ENCODE measurements around the gene SSTR3. TPM values are rescaled to one million over a fixed set of nuclear protein-coding genes. Genes with fewer than 3 reads are reported as not detected.
"Not testable (repeated sequence)": the region's sequence is repeated elsewhere in the genome, so short reads cannot be mapped to it uniquely, and the experiment has no call there.

SSTR3 gene
- total and polyA plus RNA-seq, 4 donors, result 0.19 TPM; not detected in 3

DNA sequence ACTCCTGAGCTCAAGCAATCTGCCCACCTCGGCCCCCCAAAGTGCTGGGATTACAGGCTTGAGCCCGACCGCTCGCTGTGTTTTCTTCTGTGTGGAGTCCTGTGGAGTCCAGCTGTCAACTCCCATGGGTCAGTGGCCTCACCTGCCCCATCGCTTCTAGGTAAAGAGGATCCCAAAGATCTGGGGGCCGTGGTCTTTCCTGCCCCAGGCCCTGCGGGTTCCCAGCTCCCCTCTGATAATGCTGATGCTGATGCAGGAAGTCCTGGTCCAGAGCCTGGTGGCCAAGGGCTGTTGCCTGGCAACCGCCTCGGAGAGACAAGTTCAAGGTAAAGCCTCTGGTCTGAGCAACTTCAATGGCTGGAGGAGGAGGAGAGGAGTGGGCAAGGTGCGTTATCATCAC, 9.6 kb downstream of the SSTR3 start:
- DNase-seq (ENCODE audit: low spot score), result no peak
- TF ChIP-seq JUND (IDR thresholded peaks at IDR 0.05) (no peak), SP1 (IDR thresholded peaks at IDR 0.05) (no peak), NR2F2 (IDR thresholded peaks at IDR 0.05) (no peak), FOXA1 (IDR thresholded peaks at IDR 0.05) (no peak)
- H3K4me3 ChIP-seq (ENCODE audit: low read depth in 1 of 3, low read length in 3 of 3), result no peak overlapping the region
- no peak overlapping the region for H3K9ac ChIP-seq (ENCODE audit: low read depth in 1 of 2, low read length in 2 of 2)
- no peaks in the 10 kb centered on the region for H3K9me3 ChIP-seq (ENCODE audit: control insufficient read depth in 4 of 4, low read length in 3 of 4)
- no peaks in the 10 kb centered on the region for H3K36me3 ChIP-seq (ENCODE audit: control insufficient read depth in 4 of 4, insufficient read depth in 3 of 4, low read depth in 1 of 4, low read length in 3 of 4)
- H3K27me3 ChIP-seq (ENCODE audit: control insufficient read depth in 4 of 4, insufficient read depth in 4 of 4, low read length in 3 of 4), result no peaks in the 10 kb centered on the region
- H3K27ac ChIP-seq (ENCODE audit: low read depth in 1 of 2, low read length in 2 of 2), result no peak overlapping the region
- WGBS, result 84% methylated on average over 10 of the region's 10 CpGs
- H3K4me1 ChIP-seq (ENCODE audit: control insufficient read depth in 4 of 4, insufficient read depth in 4 of 4, low read length in 3 of 4), result peaks cover 10 to 20% (median 13%) of the 10 kb centered on the region in 4 donors

GRCh38 chr22:37202001-37202555, 10.2 kb downstream of the SSTR3 start:
- Histone ChIP-seq H3K27ac (ENCODE audit: low read depth in 1 of 2, low read length in 2 of 2) (no peak overlapping the region), H3K27me3 (ENCODE audit: control insufficient read depth in 4 of 4, insufficient read depth in 4 of 4, low read length in 3 of 4) (no peaks in the 10 kb centered on the region), H3K4me1 (ENCODE audit: control insufficient read depth in 4 of 4, insufficient read depth in 4 of 4, low read length in 3 of 4) (peaks cover 15 to 27% (median 19%) of the 10 kb centered on the region in 4 donors), H3K36me3 (ENCODE audit: control insufficient read depth in 4 of 4, insufficient read depth in 3 of 4, low read depth in 1 of 4, low read length in 3 of 4) (no peaks in the 10 kb centered on the region), H3K9me3 (ENCODE audit: control insufficient read depth in 4 of 4, low read length in 3 of 4) (no peaks in the 10 kb centered on the region), H3K4me3 (ENCODE audit: low read depth in 1 of 3, low read length in 3 of 3) (no peak overlapping the region), H3K9ac (ENCODE audit: low read depth in 1 of 2, low read length in 2 of 2) (no peak overlapping the region)
- 94% methylated on average over 5 of the region's 5 CpGs for WGBS
- no peak for DNase-seq (ENCODE audit: low spot score)
- TF ChIP-seq SP1 (IDR thresholded peaks at IDR 0.05), result no peak

DNA sequence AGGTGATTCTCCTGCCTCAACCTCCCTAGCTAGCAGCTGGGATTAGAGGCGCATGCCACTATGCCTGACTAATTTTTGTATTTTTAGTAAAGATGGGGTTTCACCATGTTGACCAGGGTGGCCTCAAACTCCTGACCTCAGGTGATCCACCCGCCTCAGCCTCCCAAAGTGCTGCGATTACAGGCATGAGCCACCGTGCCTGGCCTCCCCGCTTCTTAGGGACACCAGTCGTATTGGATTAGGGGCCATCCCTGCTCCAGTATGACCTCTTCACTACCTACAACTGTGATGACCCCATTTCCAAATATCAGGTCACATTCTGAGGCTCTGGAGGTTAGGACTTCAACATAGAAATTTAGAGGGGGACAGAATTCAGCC, 10.8 kb downstream of the SSTR3 start:
- not testable (repeated sequence) for H3K36me3 ChIP-seq (ENCODE audit: control insufficient read depth in 4 of 4, insufficient read depth in 3 of 4, low read depth in 1 of 4, low read length in 3 of 4); H3K9ac ChIP-seq (ENCODE audit: low read depth in 1 of 2, low read length in 2 of 2); H3K4me3 ChIP-seq (ENCODE audit: low read depth in 1 of 3, low read length in 3 of 3); DNase-seq (ENCODE audit: low spot score); H3K9me3 ChIP-seq (ENCODE audit: control insufficient read depth in 4 of 4, low read length in 3 of 4); H3K27ac ChIP-seq (ENCODE audit: low read depth in 1 of 2, low read length in 2 of 2); H3K27me3 ChIP-seq (ENCODE audit: control insufficient read depth in 4 of 4, insufficient read depth in 4 of 4, low read length in 3 of 4)
- WGBS, result 97% methylated on average over 6 of the region's 6 CpGs
- peaks cover 19 to 33% (median 25%) of the 10 kb centered on the region in 4 donors for H3K4me1 ChIP-seq (ENCODE audit: control insufficient read depth in 4 of 4, insufficient read depth in 4 of 4, low read length in 3 of 4)

DNA sequence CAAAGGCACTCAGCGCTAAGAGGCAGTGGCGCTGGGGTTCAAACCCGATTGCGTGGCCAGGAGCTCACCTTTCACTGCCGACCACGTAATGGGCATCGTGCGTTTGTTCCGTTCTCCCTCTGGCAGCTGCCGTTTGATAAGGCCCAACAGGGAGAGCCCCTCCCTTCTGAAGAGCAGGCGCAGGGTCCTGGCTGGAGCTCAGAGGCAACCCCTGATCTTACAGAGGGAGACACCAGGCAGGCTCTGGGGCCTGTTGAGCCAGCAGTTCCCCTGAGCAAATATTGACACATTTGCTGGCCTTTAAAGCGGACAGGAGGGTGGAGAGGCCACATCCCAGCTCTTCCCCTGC, 12.5 kb downstream of the SSTR3 start:
- 11% methylated on average over 12 of the region's 12 CpGs for WGBS
- Histone ChIP-seq H3K4me3 (ENCODE audit: low read depth in 1 of 3, low read length in 3 of 3) (peak overlapping the region; percentile 27 to 50 (median 43)), H3K4me1 (ENCODE audit: control insufficient read depth in 4 of 4, insufficient read depth in 4 of 4, low read length in 3 of 4) (peaks cover 23 to 45% (median 38%) of the 10 kb centered on the region in 4 donors), H3K27me3 (ENCODE audit: control insufficient read depth in 4 of 4, insufficient read depth in 4 of 4, low read length in 3 of 4) (no peaks in the 10 kb centered on the region), H3K27ac (ENCODE audit: low read depth in 1 of 2, low read length in 2 of 2) (peak overlapping the region; percentile 66 to 68), H3K36me3 (ENCODE audit: control insufficient read depth in 4 of 4, insufficient read depth in 3 of 4, low read depth in 1 of 4, low read length in 3 of 4) (no peaks in the 10 kb centered on the region), H3K9ac (ENCODE audit: low read depth in 1 of 2, low read length in 2 of 2) (peak overlapping the region; percentile 47 to 89), H3K9me3 (ENCODE audit: control insufficient read depth in 4 of 4, low read length in 3 of 4) (no peaks in the 10 kb centered on the region)
- DNase-seq (ENCODE audit: low spot score), result no peak
- TF ChIP-seq RXRA (IDR thresholded peaks at IDR 0.05) (peak in 1 of 2 donors; percentile 10), SP1 (IDR thresholded peaks at IDR 0.05) (peak; percentile 46), HNF4G (IDR thresholded peaks at IDR 0.05) (no peak), REST (IDR thresholded peaks at IDR 0.05) (no peak), RAD21 (IDR thresholded peaks at IDR 0.05) (no peak), TAF1 (conservative IDR thresholded peaks at IDR 0.05) (no peak), HNF4A (conservative IDR thresholded peaks at IDR 0.05) (peak in 1 of 2 donors; percentile 16), EGR1 (IDR thresholded peaks at IDR 0.05; ENCODE audit: low read depth in 2 of 2) (no peak), MAX (IDR thresholded peaks at IDR 0.05) (no peak), NR2F2 (IDR thresholded peaks at IDR 0.05) (no peak), JUND (IDR thresholded peaks at IDR 0.05) (no peak), GABPA (IDR thresholded peaks at IDR 0.05 in 1 of 2, conservative IDR thresholded peaks at IDR 0.05 in 1 of 2) (no peak), YY1 (IDR thresholded peaks at IDR 0.05) (no peak), ATF3 (IDR thresholded peaks at IDR 0.05) (no peak), CTCF (IDR thresholded peaks at IDR 0.05; ENCODE audit: low read depth, low read length, missing input control) (no peak), FOXA1 (IDR thresholded peaks at IDR 0.05) (peak; percentile 51)
- TF ChIP-seq, protein P1, sequence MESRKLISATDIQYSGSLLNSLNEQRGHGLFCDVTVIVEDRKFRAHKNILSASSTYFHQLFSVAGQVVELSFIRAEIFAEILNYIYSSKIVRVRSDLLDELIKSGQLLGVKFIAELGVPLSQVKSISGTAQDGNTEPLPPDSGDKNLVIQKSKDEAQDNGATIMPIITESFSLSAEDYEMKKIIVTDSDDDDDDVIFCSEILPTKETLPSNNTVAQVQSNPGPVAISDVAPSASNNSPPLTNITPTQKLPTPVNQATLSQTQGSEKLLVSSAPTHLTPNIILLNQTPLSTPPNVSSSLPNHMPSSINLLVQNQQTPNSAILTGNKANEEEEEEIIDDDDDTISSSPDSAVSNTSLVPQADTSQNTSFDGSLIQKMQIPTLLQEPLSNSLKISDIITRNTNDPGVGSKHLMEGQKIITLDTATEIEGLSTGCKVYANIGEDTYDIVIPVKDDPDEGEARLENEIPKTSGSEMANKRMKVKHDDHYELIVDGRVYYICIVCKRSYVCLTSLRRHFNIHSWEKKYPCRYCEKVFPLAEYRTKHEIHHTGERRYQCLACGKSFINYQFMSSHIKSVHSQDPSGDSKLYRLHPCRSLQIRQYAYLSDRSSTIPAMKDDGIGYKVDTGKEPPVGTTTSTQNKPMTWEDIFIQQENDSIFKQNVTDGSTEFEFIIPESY (IDR thresholded peaks at IDR 0.05), result no peak

All from liver (tissue), 9 donors.